HG02678 (cell line): ENCODE data around the gene N4BP3.
"Not testable (repeated sequence)": the region's sequence is repeated elsewhere in the genome, so short reads cannot be mapped to it uniquely, and the experiment has no call there.

Experiments used
- ATAC-seq: cut with Tn5 transposase; IDR thresholded peaks from one replicate; pipeline ENCODE4 v1.9.1; 2021; ENCODE audit warnings: mild to moderate bottlenecking, moderate library complexity; ENCODE audit not compliant: unreplicated experiment

The N4BP3 gene

GRCh38 chr5:178113141-178113787 is at the start of gene N4BP3:
Gene N4BP3 (plus strand): TSS chr5:178113532. CDS start chr5:178119584, 6,052 bp downstream.
- ATAC-seq = peak; percentile 65

- ATAC-seq = no peak
These were observed 45.6 kb upstream of the N4BP3 start for GRCh38 chr5:178067755-178068154.

GRCh38 chr5:178068293-178068692 is 45.0 kb upstream of the N4BP3 start:
- no peak for ATAC-seq

- ATAC-seq = no peak
These were observed 43.4 kb upstream of the N4BP3 start for GRCh38 chr5:178069909-178070308.

GRCh38 chr5:178071108-178071507 is 42.2 kb upstream of the N4BP3 start:
- no peak for ATAC-seq

- no peak for ATAC-seq
These were observed 40.6 kb upstream of the N4BP3 start for GRCh38 chr5:178072749-178073148.

- ATAC-seq = no peak
These were observed 38.9 kb upstream of the N4BP3 start for GRCh38 chr5:178074266-178074952.

GRCh38 chr5:178076965-178077364 is 36.4 kb upstream of the N4BP3 start:
- ATAC-seq = not testable (repeated sequence)

- no peak for ATAC-seq
These were observed 35.6 kb upstream of the N4BP3 start for GRCh38 chr5:178077751-178078150.

- ATAC-seq = no peak
These were observed 34.9 kb upstream of the N4BP3 start for GRCh38 chr5:178078197-178079010.

GRCh38 chr5:178080056-178080455 is 33.3 kb upstream of the N4BP3 start:
- no peak for ATAC-seq

GRCh38 chr5:178080618-178081410 is 32.5 kb upstream of the N4BP3 start:
- no peak for ATAC-seq

- no peak for ATAC-seq
These were observed 31.6 kb upstream of the N4BP3 start for GRCh38 chr5:178081571-178082243.

- no peak for ATAC-seq
These were observed 29.4 kb upstream of the N4BP3 start for GRCh38 chr5:178083922-178084321.

GRCh38 chr5:178085316-178085715 is 28.0 kb upstream of the N4BP3 start:
- ATAC-seq = no peak

- no peak for ATAC-seq
These were observed 27.1 kb upstream of the N4BP3 start for GRCh38 chr5:178086266-178086665.

GRCh38 chr5:178087199-178087598 is 26.1 kb upstream of the N4BP3 start:
- not testable (repeated sequence) for ATAC-seq

GRCh38 chr5:178090856-178091255 is 22.5 kb upstream of the N4BP3 start:
- ATAC-seq = no peak

- ATAC-seq = no peak
These were observed 20.2 kb upstream of the N4BP3 start for GRCh38 chr5:178093134-178093533.

GRCh38 chr5:178094345-178094744 is 19.0 kb upstream of the N4BP3 start:
- no peak for ATAC-seq
